DOHH2 (cell line): ENCODE data around the gene TRPM3.

ENCODE experiments used
- H3F3A ChIP-seq: fragments of 200-600 bp; sonication (generic), shearing (Covaris generic); 2 replicates; pipeline ENCODE4 v1.6.0; 2016; ENCODE audit warnings: antibody characterized with exemption, mild to moderate bottlenecking; ENCODE audit not compliant: control insufficient read depth, insufficient read depth
- H3K27ac ChIP-seq: fragments of 200-600 bp; sonication (generic); 2 replicates; pipeline ENCODE4 v1.5.1; 2014; ENCODE audit warnings: low read depth, mild to moderate bottlenecking, low read length, moderate library complexity
- H3K27me3 ChIP-seq: fragments of 200-600 bp; sonication (generic); 2 replicates; pipeline ENCODE4 v1.6.1; 2014; ENCODE audit warnings: mild to moderate bottlenecking, low read length, mixed read lengths; ENCODE audit not compliant: control insufficient read depth
- H3K36me3 ChIP-seq: fragments of 200-600 bp; sonication (generic); 2 replicates; pipeline ENCODE4 v1.6.1; 2014; ENCODE audit warnings: mild to moderate bottlenecking, low read length, moderate library complexity, mixed read lengths; ENCODE audit not compliant: control insufficient read depth
- H3K4me1 ChIP-seq: fragments of 200-600 bp; sonication (generic); 2 replicates; pipeline ENCODE4 v1.6.1; 2014; ENCODE audit warnings: mild to moderate bottlenecking, low read length, mixed read lengths; ENCODE audit not compliant: control insufficient read depth
- H3K4me2 ChIP-seq: fragments of 200-600 bp; sonication (generic); 2 replicates; pipeline ENCODE4 v1.6.0; 2014; ENCODE audit warnings: mild to moderate bottlenecking, low read length, moderate library complexity
- H3K4me3 ChIP-seq: fragments of 200-600 bp; sonication (generic); 2 replicates; pipeline ENCODE4 v1.5.1; 2014; ENCODE audit warnings: mild to moderate bottlenecking, low read length, mixed read lengths
- H3K79me2 ChIP-seq: fragments of 200-600 bp; sonication (generic); 2 replicates; pipeline ENCODE4 v1.6.1; 2014; ENCODE audit warnings: mild to moderate bottlenecking, low read length, mixed read lengths; ENCODE audit not compliant: control insufficient read depth
- H3K9me2 ChIP-seq: fragments of 200-600 bp; sonication (generic); replicated peaks from 2 replicates; pipeline ENCODE4 v1.6.1; 2014; ENCODE audit warnings: mild to moderate bottlenecking, low read length, mixed read lengths; ENCODE audit not compliant: control insufficient read depth
- H3K9me3 ChIP-seq: fragments of 200-600 bp; sonication (generic); 2 replicates; pipeline ENCODE4 v1.6.1; 2014; ENCODE audit warnings: antibody characterized with exemption, low read length, mixed read lengths; ENCODE audit not compliant: control insufficient read depth, insufficient read depth
- H4K20me1 ChIP-seq: fragments of 200-600 bp; sonication (generic); 2 replicates; pipeline ENCODE4 v1.6.0; 2014; ENCODE audit warnings: low read depth, mild to moderate bottlenecking, antibody characterized with exemption, low read length, moderate library complexity; ENCODE audit not compliant: control insufficient read depth, insufficient read depth
- EZH2phosphoT487 ChIP-seq: fragments of 200-600 bp; sonication (generic); IDR thresholded peaks from 2 replicates; pipeline ENCODE4 v1.6.1; 2017; ENCODE audit warnings: borderline replicate concordance, mild to moderate bottlenecking, antibody characterized with exemption, low read length, moderate library complexity, mixed read lengths
- TF ChIP-seq, protein P1 (sequence below): fragments of 200-600 bp; sonication (generic); IDR thresholded peaks from one replicate; pipeline ENCODE4 v1.5.1; 2014; ENCODE audit warnings: antibody characterized with exemption, mild to moderate bottlenecking, low read depth, low read length; ENCODE audit not compliant: poor library complexity, severe bottlenecking

TRPM3 gene

DNA sequence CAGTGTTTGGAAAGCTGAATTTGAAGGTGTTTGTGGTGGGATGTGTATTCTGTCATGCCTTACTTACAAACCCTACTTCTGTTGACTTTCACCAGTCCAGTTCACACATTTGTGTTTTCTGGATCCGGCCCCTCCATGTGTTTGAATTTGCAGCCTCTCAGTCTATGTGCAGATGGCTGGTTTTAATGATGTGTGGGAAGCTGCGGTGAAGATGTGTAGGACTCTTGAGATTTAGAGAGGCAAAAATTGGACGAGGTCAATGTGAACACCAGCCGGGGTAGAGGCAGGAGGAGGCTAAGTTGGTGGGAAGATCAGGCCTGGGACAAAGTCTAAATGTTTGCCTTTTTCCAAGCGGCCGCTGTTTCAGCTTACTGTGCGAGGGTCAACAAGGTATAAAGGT, 591.6 kb downstream of the TRPM3 start:
- TF ChIP-seq, protein P1, sequence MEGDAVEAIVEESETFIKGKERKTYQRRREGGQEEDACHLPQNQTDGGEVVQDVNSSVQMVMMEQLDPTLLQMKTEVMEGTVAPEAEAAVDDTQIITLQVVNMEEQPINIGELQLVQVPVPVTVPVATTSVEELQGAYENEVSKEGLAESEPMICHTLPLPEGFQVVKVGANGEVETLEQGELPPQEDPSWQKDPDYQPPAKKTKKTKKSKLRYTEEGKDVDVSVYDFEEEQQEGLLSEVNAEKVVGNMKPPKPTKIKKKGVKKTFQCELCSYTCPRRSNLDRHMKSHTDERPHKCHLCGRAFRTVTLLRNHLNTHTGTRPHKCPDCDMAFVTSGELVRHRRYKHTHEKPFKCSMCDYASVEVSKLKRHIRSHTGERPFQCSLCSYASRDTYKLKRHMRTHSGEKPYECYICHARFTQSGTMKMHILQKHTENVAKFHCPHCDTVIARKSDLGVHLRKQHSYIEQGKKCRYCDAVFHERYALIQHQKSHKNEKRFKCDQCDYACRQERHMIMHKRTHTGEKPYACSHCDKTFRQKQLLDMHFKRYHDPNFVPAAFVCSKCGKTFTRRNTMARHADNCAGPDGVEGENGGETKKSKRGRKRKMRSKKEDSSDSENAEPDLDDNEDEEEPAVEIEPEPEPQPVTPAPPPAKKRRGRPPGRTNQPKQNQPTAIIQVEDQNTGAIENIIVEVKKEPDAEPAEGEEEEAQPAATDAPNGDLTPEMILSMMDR = no peak
- TF ChIP-seq EZH2phosphoT487 = no peak
- Histone ChIP-seq H3K36me3 (no peaks in the 10 kb centered on the region), H3K27me3 (no peaks in the 10 kb centered on the region; the same call in 1 of the 2 replicates), H3K4me2 (no peak overlapping the region), H3F3A (no peaks in the 10 kb centered on the region), H3K4me1 (no peaks in the 10 kb centered on the region), H4K20me1 (no peaks in the 10 kb centered on the region), H3K79me2 (no peaks in the 10 kb centered on the region), H3K4me3 (no peak overlapping the region), H3K9me3 (no peaks in the 10 kb centered on the region), H3K9me2 (no peaks in the 10 kb centered on the region), H3K27ac (no peak overlapping the region)

DNA sequence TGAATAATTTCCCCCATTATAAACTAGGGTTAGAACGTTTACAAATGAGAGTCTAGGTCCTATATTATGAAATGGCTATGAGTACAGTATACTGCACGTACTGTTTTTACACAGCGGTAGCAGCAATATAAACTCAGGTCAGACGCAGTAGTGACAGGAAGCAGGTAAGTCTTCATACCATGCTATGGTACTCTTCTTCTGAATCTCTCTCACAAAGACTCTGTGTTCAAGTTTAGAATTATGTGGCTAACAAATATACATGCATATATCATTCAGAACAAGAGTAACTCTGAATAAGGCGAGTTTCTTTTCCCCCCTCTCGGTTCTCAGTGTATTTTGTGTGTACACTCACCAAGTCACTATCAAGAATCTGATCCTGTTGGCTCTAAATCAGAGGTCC, 592.0 kb downstream of the TRPM3 start:
- Histone ChIP-seq H3K4me1 (no peaks in the 10 kb centered on the region), H3K27me3 (no peaks in the 10 kb centered on the region; the same call in 1 of the 2 replicates), H4K20me1 (no peaks in the 10 kb centered on the region), H3F3A (no peaks in the 10 kb centered on the region), H3K9me3 (peaks cover under 1% of the 10 kb centered on the region), H3K36me3 (no peaks in the 10 kb centered on the region), H3K4me3 (no peak overlapping the region), H3K9me2 (no peaks in the 10 kb centered on the region), H3K27ac (no peak overlapping the region), H3K4me2 (no peak overlapping the region), H3K79me2 (no peaks in the 10 kb centered on the region)
- TF ChIP-seq EZH2phosphoT487 = no peak
- TF ChIP-seq, protein P1 = no peak

DNA sequence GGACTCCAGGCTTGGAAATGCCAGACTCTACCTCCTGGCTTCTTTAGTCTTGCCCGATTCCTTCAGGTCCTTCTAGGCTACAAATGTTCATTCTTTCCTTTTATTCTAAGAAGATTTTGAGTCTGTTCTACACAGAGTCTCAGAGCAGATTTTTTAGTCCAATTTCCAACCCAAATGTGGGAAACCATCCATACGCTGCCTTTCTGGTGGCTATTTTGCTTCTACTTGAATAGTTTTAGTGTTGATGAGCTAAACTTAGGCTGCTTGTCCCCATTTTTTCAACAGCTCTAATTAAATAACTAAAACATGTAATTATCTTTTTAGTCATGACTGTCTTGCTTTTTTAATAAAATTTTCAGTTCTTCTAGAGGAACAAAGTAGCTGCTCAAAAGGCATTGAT, 594.5 kb downstream of the TRPM3 start:
- Histone ChIP-seq H3K79me2 (no peaks in the 10 kb centered on the region), H3K9me2 (no peaks in the 10 kb centered on the region), H3K4me3 (no peak overlapping the region), H3K27me3 (no peaks in the 10 kb centered on the region; the same call in 1 of the 2 replicates), H3F3A (no peaks in the 10 kb centered on the region), H4K20me1 (no peaks in the 10 kb centered on the region), H3K9me3 (peaks cover 9% of the 10 kb centered on the region), H3K4me1 (no peaks in the 10 kb centered on the region), H3K4me2 (no peak overlapping the region), H3K36me3 (no peaks in the 10 kb centered on the region), H3K27ac (no peak overlapping the region)
- TF ChIP-seq, protein P1 = no peak
- no peak for TF ChIP-seq EZH2phosphoT487
